Fibroblast of pulmonary artery (primary cell): ENCODE measurements around the gene CREB3L1.

ENCODE experiments used
- DNase-seq: peaks from one replicate; pipeline ENCODE4 v3.0.0-alpha.2; 2010; ENCODE audit warnings: low read depth
- H3K4me3 ChIP-seq: replicated peaks from 2 replicates; pipeline ENCODE4 v1.5.1; 2011; ENCODE audit warnings: low read depth, mild to moderate bottlenecking, control low read depth, low read length, moderate library complexity
- CTCF ChIP-seq: IDR thresholded peaks from 2 replicates; pipeline ENCODE4 v1.5.1; 2011; ENCODE audit warnings: mild to moderate bottlenecking, control low read depth, low read length, inconsistent platforms; ENCODE audit errors: missing control alignments

CREB3L1 gene

GRCh38 chr11:46333394-46333947 is 56.0 kb downstream of the CREB3L1 start:
- DNase-seq, result no peak
- TF ChIP-seq CTCF, result no peak
- H3K4me3 ChIP-seq, result no peak overlapping the region

DNA sequence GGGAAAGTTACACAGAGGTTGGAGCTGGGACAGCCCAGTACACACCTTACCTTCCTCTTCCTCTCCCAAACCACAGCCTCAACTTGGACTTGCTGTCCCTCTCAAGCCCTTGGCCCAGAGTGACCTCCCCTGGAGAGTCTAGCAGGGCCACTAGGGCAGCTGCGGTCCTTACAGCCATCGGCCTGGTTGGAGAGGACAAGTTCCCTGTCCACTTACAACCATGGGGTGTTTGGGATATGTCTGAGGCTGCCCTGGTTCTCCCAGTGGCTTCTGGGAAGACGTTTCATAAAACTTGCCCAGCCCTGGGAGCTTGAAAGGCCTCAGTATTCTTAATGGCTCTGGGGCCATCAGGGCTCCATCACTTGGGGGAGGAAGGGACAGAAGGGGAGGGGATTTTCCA is 56.7 kb downstream of the CREB3L1 start:
- TF ChIP-seq CTCF, result no peak
- H3K4me3 ChIP-seq, result no peak overlapping the region

DNA sequence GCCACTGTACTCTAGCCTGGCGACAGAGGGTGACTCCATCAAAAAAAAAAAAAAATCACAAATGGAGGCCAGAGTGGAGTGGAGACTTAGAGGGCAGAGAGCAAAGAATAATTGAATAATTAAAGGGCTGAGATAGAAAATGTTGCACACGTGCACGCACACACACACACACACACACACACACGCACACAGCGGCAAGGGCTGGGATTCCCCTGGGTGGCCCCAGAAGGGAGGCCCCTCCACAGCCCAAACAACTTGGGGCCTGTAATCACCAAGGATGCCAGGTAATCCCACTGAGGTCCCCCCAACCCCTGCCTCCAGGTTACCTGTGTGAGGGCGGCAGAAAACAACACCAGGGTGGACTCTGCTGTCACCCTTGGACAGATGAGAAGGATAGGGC is 57.8 kb downstream of the CREB3L1 start:
- no peak for DNase-seq
- TF ChIP-seq CTCF, result no peak
- H3K4me3 ChIP-seq, result no peak overlapping the region

More for the DNA sequence above, 56.7 kb downstream of the CREB3L1 start:
- no peak for DNase-seq

- no peak for DNase-seq
Measured at GRCh38 chr11:46335890-46336562, 58.6 kb downstream of the CREB3L1 start.

GRCh38 chr11:46336563-46337180 is 59.2 kb downstream of the CREB3L1 start:
- no peak for TF ChIP-seq CTCF
- no peak overlapping the region for H3K4me3 ChIP-seq
- peak; percentile 49 for DNase-seq

More at GRCh38 chr11:46335890-46336562, 58.6 kb downstream of the CREB3L1 start:
- no peak for TF ChIP-seq CTCF
- H3K4me3 ChIP-seq, result no peak overlapping the region

GRCh38 chr11:46337626-46338345 is 60.3 kb downstream of the CREB3L1 start:
- DNase-seq, result no peak
- no peak for TF ChIP-seq CTCF
- no peak overlapping the region for H3K4me3 ChIP-seq
